Bronchial epithelial cell (primary cell): ENCODE results near the gene SPAG8. TPM values are rescaled to one million over a fixed set of nuclear protein-coding genes. Genes with fewer than 3 reads are reported as not detected.

Experiments used
- DNase-seq: peaks from one replicate; pipeline ENCODE4 v3.0.0-alpha.2; 2010; ENCODE audit warnings: low read depth
- FAIRE-seq: peaks from 2 replicates; lab custom pipeline; 2011; peaks lifted over from hg19 to GRCh38; lab: Jason Lieb, UNC
- H3K27me3 ChIP-seq: 2 replicates; pipeline ENCODE4 v1.5.1; 2011; ENCODE audit warnings: low read length; ENCODE audit not compliant: control insufficient read depth, insufficient read depth
- H3K36me3 ChIP-seq: 2 replicates; pipeline ENCODE4 v1.5.1; 2011; ENCODE audit warnings: low read length; ENCODE audit not compliant: control insufficient read depth, insufficient read depth
- H3K4me3 ChIP-seq: 2 replicates; pipeline ENCODE4 v1.5.1; 2011; ENCODE audit warnings: mild to moderate bottlenecking, low read depth, low read length, control low read depth
- total RNA-seq: library from RNA; depleted of rRNA; stranded (reverse); fragments of >200 nt; gene quantifications from 2 replicates; pipeline ENCODE4 v1.2.1, GENCODE V29; 2014
- TF ChIP-seq, protein P1 (sequence below): IDR thresholded peaks from 2 replicates; pipeline ENCODE4 v1.5.1; 2011; ENCODE audit warnings: mild to moderate bottlenecking, moderate library complexity, low read length, control low read depth, inconsistent platforms; ENCODE audit not compliant: insufficient read depth, severe bottlenecking

The SPAG8 gene
- total RNA-seq, 1 donor from 2014 or later, result 0.26 TPM

DNA sequence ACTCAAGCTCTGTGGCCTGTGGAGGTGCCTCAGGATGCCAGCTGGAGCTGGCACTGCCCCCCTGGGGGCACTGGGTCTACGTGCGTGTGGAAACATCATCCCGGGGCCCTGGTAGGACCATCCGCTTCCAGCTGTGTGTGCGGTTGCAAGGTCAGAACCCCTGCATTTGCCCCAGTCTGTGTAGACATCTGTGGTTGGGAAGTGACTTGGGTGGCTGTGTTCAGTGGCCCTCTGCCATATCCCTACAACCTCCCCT is 29.5 kb upstream of the SPAG8 start:
- FAIRE-seq, result no peak
- TF ChIP-seq, protein P1, sequence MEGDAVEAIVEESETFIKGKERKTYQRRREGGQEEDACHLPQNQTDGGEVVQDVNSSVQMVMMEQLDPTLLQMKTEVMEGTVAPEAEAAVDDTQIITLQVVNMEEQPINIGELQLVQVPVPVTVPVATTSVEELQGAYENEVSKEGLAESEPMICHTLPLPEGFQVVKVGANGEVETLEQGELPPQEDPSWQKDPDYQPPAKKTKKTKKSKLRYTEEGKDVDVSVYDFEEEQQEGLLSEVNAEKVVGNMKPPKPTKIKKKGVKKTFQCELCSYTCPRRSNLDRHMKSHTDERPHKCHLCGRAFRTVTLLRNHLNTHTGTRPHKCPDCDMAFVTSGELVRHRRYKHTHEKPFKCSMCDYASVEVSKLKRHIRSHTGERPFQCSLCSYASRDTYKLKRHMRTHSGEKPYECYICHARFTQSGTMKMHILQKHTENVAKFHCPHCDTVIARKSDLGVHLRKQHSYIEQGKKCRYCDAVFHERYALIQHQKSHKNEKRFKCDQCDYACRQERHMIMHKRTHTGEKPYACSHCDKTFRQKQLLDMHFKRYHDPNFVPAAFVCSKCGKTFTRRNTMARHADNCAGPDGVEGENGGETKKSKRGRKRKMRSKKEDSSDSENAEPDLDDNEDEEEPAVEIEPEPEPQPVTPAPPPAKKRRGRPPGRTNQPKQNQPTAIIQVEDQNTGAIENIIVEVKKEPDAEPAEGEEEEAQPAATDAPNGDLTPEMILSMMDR, result no peak
- no peaks in the 10 kb centered on the region for H3K27me3 ChIP-seq
- no peak for DNase-seq
- no peak overlapping the region for H3K4me3 ChIP-seq
- H3K36me3 ChIP-seq, result no peaks in the 10 kb centered on the region

DNA sequence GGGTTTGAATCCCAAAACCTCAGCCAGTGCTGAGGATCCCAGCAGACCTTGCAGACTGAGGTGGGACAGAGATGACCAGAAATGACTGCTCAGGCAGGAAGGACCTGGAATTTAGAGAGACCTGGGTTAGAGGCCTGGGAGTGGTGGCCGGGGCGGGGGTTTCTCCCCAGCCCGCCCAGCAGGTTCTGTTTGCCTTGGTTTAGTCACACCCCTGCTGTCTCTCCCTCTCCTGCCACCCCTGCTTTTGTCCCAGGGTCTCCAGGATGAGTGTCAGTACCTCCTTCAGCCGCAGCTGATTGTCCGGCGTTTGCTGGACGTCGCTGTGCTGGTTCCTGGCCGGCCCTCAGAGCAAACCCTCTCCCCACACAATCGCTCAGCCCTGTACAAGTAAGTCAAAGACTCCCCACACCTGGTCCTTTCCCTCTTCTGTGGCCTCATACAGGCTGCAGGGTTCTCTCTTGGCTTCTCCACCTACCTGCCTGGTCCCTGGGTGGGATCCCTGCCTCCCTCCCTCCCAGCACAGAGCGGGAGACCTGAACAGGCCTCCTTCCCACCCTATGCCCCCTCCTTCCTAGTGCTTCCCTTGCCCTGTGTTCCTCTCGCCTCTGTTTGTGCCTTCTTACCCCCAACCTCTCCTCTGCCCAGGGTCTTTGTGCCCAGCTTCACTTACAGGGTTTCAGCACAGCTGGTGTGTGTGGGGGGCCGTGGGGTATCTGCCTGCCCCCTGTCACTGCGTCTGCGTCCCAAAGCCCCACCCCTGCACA is 29.0 kb upstream of the SPAG8 start:
- Histone ChIP-seq H3K27me3 (no peaks in the 10 kb centered on the region), H3K4me3 (no peak overlapping the region), H3K36me3 (no peaks in the 10 kb centered on the region)
- DNase-seq (no peak), FAIRE-seq (no peak)
- TF ChIP-seq, protein P1, result no peak

DNA sequence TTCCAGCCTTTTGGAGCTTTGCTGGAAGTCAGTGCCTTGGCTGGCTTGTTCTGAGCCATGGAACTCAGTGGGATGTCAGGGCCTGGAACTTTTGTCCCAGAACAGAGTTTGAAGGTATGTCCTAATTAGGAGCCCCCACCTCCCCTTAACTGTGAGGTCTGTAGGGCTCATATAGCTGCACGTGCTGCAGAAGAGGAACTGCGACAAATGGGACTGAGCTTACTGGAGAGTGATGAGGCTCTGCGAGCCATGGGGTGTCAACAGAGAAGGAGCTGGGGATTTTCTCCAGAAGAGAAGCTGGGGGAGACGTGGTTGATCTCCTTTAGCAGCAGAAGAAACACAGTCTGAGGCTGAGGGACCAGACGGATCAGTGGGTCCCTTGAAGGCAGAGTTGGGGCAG is 27.9 kb upstream of the SPAG8 start:
- DNase-seq (no peak), FAIRE-seq (no peak)
- TF ChIP-seq, protein P1, result no peak
- Histone ChIP-seq H3K4me3 (no peak overlapping the region), H3K27me3 (no peaks in the 10 kb centered on the region), H3K36me3 (no peaks in the 10 kb centered on the region)

DNA sequence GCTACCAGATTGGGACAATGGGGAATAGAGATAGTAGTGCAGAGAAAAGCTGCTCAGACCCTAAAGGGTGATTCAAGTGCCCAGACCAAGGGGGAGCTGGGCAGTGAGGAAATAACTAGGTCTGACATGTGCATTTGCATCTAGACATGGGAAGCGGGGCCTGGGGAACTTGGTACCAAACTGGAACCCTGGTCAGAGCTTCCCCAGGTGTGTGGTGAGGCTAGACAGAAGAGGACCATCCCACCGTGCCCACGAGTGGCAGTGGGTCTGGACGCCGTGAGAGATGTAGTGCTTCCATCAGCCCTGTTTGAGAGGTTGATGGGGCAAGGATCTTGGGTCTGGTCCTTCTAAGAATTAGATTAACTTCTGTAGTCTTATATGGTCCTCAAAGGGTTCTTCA is 24.5 kb upstream of the SPAG8 start:
- TF ChIP-seq, protein P1, result no peak
- no peak for DNase-seq
- H3K36me3 ChIP-seq, result no peaks in the 10 kb centered on the region
- no peaks in the 10 kb centered on the region for H3K27me3 ChIP-seq
- no peak for FAIRE-seq
- no peak overlapping the region for H3K4me3 ChIP-seq

DNA sequence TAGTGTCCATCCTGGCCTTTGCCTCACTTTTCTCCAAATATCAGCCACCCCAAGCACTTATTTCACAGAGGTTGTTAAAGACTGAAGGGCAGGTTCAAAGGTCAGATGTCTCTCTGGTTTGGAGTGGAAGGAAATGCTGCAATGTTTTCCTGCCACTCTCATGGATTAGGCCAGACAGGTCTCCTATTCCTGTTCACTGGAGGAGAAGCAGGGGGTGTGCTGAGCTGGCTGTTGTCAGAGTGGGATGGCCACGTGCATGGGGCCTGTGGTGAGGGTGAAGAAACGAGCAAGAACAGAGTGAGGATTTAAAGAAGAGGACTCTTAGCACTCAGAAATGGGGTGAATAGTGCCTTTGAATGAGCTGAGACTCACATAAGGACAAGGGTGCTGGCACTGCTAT is 23.7 kb upstream of the SPAG8 start:
- H3K27me3 ChIP-seq, result no peaks in the 10 kb centered on the region
- no peak overlapping the region for H3K4me3 ChIP-seq
- DNase-seq (no peak), FAIRE-seq (no peak)
- TF ChIP-seq, protein P1, result no peak
- no peaks in the 10 kb centered on the region for H3K36me3 ChIP-seq

DNA sequence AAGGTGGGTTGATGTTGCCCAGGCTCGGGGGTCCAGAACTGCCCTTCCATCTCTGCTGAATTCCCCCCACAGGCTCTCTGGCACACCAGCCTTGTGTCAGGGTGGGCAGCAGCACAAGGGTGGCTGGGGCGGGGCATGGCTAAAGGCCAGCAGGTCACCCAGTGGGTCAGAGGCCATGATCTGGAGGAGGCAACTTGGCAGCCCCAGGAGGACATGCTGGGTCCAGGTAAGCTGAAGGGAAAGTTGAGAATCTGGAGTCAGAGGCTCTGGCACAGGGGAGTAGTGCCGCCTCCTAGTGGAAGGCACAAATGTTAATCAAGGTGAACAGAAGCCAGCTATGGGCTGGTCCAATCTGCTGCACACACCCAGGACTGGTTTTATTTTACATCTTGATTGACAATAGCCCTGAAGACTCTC is 23.2 kb upstream of the SPAG8 start:
- FAIRE-seq (peak; percentile 88), DNase-seq (no peak)
- H3K36me3 ChIP-seq, result no peaks in the 10 kb centered on the region
- no peak overlapping the region for H3K4me3 ChIP-seq
- TF ChIP-seq, protein P1, result peak; percentile 66
- H3K27me3 ChIP-seq, result no peaks in the 10 kb centered on the region
